GM10847 (cell line): Measurements from ENCODE around the gene MCM8.

Experiments used
- POLR2A ChIP-seq: IDR thresholded peaks from 2 replicates; pipeline ENCODE4 v1.6.1; 2011; ENCODE audit not compliant: insufficient read length; ENCODE audit errors: extremely low read depth

Gene MCM8

DNA sequence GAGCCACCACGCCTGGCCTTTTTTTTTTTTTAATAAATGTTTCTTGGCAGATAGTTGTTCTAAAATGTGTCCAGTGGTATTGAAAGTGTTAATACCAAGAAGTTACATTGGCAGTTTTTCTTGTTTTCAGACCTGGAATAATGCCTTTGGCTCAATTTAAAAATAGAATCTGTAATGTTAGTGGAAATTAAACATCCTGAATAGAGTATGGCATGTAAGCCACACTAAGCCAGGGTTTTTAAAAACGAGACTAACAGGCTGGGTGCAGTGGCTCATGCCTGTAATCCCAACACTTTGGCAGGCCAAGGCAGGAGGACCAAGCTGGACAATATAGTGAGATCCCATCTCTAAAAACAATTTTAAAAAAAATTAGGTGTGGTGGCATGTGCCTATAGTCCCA, 25.3 kb downstream of the MCM8 start:
- TF ChIP-seq POLR2A: no peak

DNA sequence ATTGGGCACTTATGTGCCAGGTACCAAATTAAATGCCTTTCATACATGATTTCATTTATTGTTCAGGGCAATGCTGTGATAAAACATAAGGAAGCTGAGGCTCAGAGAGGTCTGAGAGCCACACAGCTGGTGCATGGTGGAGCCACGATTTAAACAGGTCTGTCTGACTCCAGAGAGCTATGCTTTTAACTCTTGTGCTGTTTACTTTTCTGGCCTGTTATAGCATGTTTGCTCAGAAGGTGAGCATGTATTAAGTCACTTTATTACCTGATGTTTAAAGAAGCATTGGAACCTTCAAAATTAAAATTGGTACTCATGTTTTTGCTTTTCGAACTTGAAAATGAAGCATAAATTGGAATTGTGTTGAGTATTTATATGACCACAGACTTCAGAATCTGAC, 26.8 kb downstream of the MCM8 start:
- TF ChIP-seq POLR2A: no peak

DNA sequence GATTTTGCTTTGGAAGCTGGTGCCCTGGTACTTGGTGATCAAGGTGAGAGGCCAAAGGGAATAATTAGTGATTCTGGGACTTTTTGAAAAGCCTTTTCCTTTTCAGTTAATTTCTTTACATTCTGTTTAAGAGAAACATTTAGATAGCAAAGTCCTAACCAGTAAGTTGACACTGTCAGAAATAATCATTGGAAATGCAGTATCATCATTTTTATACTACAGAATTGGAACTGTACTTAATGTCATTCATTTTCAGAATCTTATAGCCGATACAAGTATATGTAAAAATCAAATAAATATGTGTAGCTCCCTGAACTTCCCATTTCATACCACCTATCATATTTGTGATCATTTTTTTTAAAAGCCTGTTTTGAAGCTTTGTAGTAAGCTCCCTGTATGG, 27.5 kb downstream of the MCM8 start:
- TF ChIP-seq POLR2A: no peak

DNA sequence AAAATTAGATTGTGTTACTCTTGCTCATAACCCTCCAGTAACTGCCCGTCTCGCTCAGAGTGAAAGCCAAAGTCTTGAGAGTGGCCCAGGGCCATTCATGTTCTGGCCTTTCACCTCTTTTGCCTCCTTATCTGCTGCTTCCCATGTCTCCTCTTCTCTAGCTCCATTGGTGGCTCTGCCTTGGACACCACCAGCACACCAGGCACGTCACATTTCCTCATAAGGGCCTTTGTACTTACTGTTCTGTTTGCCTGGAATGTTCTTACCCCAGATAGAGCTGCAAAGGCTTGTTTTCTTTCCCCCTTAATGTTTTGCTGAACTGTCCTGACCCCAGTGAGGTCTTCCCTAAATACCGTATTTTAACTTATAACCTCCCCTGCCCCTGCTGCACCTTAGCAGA, 29.3 kb downstream of the MCM8 start:
- TF ChIP-seq POLR2A: no peak

DNA sequence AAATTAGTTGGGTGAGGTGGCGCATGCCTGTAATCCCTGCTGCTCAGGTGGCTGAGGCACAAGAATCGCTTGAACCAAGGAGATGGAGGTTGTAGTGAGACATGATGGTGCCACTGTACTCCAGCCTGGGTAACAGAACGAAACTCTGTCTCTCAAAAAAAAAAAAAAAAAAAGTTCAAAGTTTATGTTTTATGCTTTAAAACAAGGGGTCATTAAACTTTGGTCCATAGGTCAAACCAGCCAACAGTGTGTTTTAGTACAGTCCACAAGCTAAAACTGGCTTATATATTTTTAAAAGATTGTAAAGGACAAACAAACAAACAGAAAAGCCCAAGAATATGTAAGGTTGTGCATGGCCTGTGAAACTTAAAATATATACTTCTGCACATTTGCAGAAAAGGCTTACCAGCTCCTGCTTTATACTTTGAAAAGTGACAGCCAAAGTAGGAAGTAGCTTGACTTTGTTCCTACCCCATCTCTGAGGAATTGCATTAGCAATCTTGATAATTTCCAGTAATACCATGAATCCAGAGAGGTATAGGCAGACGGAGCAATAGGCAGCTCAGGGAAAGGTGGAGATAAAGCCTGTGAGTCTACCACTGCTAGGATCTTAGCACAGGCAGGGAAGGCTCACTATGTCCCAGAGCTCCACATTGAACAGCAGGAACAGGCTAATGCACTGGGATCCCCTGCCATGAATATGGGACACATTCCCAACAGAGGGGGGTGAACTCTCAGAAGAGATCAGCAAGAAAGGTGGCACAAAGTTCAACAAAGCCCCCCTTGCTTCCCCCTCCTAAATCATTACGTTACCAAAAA, 30.5 kb downstream of the MCM8 start:
- TF ChIP-seq POLR2A: no peak

DNA sequence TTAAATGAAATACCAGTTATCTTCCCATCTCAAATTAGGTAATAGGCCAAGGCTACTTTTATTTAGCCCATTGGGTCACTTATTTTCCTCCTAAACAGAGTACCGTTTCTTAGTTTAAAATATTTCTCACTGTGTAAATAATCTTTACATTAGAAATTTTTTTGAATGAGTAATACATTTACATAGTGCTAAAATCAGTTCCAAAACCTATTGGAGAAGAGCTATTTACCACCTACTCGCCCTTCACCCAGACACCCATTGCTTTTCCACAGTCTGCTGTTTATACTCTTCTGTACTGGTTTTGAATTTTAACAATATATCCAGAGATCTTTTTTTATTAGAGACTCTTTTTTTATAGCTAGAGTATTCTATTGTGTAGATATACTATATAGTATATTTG, 36.9 kb downstream of the MCM8 start:
- no peak for TF ChIP-seq POLR2A

DNA sequence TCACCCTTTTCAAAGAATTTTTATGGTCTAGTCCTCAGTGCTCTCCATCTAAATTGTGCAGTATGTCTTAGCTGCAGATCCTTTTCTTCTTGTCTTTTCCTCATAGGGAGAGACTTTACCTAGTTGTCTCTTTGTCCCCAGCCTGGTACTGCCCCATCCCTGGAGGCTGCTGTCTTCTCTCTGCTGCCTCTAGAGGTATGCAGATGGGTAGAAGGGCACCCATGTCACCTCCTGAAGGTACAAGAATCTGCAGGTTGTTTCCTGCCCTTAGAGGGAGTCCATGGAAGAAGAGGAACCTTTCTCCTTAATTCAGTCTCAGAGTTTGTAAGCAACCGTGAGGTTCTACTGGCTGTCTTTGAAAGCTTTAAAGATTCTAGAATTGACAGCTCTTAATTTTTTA, 39.1 kb downstream of the MCM8 start:
- no peak for TF ChIP-seq POLR2A

DNA sequence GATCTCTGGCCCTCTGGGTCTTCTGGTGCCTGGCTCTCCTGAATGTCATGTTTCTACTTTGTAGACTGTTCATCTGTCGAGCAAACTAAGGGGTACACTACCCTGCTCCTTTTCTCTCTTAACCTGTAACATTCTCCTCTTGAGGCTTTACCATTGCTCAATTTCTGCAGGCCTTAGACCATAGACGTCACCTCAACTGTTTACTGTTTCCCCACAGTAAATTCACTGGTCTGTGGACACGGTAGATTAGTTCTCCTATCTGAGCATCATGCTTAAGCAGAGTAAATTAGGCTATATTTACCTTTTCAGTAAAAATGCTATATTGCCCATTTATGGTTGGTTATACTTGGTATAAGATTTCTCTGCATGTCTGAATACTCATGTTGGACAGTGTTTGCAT, 40.5 kb downstream of the MCM8 start:
- no peak for TF ChIP-seq POLR2A

DNA sequence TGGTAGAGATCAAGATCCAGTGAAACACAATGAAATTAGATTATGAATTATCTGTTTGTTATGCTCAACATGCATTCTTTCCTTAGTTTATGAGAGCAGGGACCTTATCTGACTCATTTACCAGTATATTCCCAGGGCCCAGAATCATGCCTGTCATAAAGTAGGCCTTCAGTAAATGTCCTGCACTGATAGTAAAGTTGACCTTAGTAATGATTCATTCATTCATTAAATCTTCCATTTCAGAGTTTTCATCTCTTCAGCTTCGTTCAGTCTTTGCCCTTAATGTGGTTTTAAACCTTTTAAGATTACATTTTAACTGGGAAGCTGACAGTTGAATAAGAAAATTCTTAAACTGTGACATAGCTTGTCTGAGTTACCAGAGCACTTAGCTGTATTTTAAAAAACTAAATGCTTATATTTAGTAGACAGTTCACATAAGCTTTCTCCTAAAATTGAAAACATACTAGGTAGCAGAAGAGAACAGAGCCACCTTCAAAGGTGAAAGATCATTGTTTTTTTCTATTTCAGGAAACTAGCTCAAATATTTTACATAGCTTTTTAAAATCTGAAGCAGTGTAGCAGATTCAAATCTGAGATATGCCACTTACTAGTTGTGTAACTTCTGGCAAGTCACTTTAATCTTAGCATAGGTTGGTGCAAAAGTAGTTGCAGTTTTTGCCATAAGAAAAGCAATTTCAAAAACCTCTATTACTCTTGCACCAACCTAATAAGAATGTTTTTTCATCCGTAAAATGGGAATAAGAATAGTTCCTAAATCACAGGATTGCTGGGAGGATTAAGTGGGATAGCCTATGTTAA, 41.4 kb downstream of the MCM8 start:
- TF ChIP-seq POLR2A: no peak

DNA sequence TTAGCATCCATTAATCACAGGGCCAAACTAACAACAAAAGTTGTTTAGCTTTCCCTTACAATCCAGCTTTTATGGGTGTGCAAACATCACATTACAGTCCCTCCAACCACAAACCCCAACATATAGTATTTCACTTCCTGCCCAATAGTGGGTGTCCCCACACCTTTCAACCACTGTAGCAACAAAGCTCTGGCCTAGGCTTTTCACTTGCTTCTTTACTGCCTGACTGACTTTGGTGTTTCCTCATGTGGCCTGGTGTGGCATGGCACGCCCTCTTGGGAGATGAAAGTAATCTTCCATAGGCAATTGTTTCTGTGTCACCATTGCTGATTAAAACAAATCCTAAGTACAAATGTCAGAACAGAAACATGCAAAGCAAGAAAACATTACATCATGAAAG, 46.3 kb downstream of the MCM8 start:
- TF ChIP-seq POLR2A: no peak

DNA sequence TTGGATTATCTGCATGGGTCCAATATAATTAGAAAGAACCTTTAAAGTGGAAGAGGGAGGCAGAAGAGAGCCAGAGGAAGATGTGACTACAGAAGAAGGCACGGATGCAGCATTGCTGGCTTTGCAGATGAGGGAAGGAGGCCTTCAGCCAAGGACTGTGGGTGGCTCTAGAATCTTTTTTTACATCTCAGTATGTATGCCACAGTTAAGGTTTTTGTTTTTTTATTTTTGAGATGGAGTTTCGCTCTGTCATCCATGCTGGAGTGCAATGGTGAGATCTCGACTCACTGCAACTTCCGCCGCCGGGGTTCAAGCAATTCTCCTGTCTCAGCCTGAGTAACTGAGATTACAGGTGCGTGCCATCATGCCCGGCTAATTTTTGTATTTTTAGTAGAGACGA, 49.3 kb downstream of the MCM8 start:
- TF ChIP-seq POLR2A: no peak

DNA sequence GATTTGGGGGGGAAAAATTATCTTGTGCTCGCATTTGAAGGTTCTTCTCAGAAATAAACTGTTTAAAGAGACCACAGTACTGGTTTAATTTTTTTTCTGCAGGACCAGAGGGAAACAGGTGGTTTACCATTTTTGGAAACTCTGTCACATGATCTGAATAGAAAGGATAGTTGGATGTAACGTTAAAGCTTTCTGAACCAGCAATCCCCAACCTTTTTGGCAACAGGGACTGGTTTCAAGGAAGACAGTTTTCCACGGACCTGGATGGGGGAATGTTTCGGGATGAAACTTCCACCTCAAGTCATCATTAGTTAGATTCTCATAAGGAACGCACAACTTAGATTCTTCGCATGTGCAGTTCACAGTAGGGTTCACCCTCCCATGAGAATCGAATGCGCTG, 50.4 kb downstream of the MCM8 start:
- TF ChIP-seq POLR2A: no peak

DNA sequence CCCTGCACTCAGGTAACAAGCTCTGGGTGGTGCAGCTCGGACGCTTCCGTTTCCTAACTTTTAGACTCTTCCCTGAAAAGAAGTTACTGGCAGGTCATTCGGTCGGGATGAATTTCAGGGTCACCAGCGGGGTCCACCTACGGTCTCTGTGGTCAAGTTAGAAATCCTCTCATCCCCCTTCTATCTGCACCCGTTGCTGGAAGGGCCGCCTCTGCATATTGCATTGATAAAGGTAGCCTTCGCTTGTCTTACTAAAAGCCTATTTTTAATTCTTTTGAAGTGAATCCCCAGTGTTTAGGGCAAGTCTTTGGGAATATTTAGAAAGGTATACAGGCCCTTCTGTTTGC, 56.1 kb downstream of the MCM8 start:
- no peak for TF ChIP-seq POLR2A

DNA sequence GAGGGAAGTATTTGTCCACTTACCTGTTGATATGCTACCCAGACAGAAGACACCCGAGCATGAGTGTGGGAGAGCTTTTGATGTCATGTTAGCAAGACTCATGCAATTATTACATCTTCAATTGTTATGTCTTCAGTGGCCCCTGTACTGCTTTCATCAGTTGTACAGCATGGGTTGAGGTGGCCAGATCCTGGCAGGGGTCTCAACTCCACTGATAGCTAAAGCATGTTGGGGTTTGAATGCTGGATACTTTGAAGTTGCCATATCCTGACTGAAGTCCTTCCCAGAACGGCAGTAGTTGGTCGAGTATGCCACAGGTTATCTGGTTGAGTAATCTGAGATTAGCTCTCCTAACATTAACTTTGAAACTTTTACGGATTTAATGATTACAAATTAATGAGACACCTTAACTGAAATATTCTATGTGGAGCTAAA, 56.7 kb downstream of the MCM8 start:
- no peak for TF ChIP-seq POLR2A

DNA sequence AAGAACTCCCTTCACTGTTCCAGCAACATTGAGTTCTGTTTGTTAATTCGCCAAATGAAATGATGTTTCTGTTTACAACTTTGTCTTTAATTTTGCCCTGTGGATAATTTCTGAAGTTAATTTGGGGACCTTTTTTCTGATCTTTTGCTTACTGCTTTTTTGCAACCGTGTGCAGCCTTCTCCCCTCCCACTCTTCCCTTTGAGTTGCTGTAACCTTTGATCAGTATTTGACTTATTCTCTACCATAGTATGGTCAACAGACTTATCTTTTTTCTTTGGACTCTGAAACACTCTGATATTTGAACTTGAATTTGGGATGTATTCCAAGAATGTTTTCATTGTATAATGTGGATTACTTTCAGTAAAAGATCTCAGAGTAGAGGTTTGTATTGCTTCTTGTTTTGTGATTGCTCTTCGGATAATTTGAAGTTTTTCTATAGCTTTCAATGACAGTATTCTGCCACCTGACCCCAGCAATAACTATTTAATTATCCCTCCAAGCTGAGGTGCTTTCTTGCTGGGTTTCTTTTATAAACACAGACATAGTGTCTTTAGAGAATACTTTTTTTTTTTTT, 57.2 kb downstream of the MCM8 start:
- TF ChIP-seq POLR2A: no peak

DNA sequence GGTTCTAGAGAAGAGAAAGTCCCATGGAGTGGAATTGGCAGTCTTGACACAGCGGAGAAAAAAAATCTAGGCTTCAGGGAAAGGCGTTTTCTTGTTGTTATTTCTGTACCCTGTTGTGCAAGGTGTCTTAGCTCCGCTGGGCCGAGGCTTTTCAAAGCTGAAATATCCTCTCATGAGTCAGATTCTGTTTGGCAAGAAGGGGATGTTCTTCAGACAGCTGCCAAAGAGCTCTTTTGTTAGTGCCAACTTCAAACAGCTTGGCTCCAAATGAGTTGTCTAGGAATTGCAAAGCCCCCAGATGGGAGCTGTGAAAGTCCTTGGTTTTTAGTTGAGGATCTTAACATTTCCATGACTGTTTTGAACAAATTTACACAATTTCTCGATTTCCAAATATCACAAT, 57.8 kb downstream of the MCM8 start:
- no peak for TF ChIP-seq POLR2A
